Osteoblast (primary cell): ENCODE data around the gene DHX38. TPM values are rescaled to one million over a fixed set of nuclear protein-coding genes. Genes with fewer than 3 reads are reported as not detected.

ENCODE experiments used
- DNase-seq: peaks from one replicate; pipeline ENCODE4 v3.0.0; 2011; ENCODE audit warnings: low spot score, mixed read lengths; ENCODE audit not compliant: insufficient read length; ENCODE audit errors: missing footprints
- H2AFZ ChIP-seq: 2 replicates; pipeline ENCODE4 v1.6.0; 2011; ENCODE audit warnings: mild to moderate bottlenecking, low read length
- H3K27ac ChIP-seq: 2 replicates; pipeline ENCODE4 v1.5.1; 2011; ENCODE audit warnings: mild to moderate bottlenecking, low read depth, low read length, moderate library complexity
- H3K27me3 ChIP-seq: 2 replicates; pipeline ENCODE4 v1.6.0; 2012; ENCODE audit warnings: mild to moderate bottlenecking, control low read depth, inconsistent platforms, low read length, moderate library complexity; ENCODE audit not compliant: insufficient read depth
- H3K36me3 ChIP-seq: 2 replicates; pipeline ENCODE4 v1.5.1; 2011; ENCODE audit warnings: mild to moderate bottlenecking, low read length, control low read depth, moderate library complexity; ENCODE audit not compliant: insufficient read depth
- H3K4me1 ChIP-seq: 2 replicates; pipeline ENCODE4 v1.5.1; 2011; ENCODE audit warnings: mild to moderate bottlenecking, low read length, control low read depth, moderate library complexity; ENCODE audit not compliant: insufficient read depth
- H3K4me2 ChIP-seq: 2 replicates; pipeline ENCODE4 v1.6.0; 2011; ENCODE audit warnings: mild to moderate bottlenecking, low read length; ENCODE audit not compliant: insufficient read depth
- H3K4me3 ChIP-seq: fragments of 200-600 bp; sonication (generic); 3 replicates; pipeline ENCODE4 v1.5.1; 2012; ENCODE audit warnings: mild to moderate bottlenecking, low read length, inconsistent platforms; ENCODE audit not compliant: insufficient read depth
- H3K79me2 ChIP-seq: 2 replicates; pipeline ENCODE4 v1.6.0; 2012; ENCODE audit warnings: mild to moderate bottlenecking, low read length, control low read depth, inconsistent platforms; ENCODE audit not compliant: insufficient read depth
- H3K9me3 ChIP-seq: 2 replicates; pipeline ENCODE4 v1.5.1; 2011; ENCODE audit warnings: low read depth, low read length, control low read depth
- H4K20me1 ChIP-seq: 2 replicates; pipeline ENCODE4 v1.6.0; 2012; ENCODE audit warnings: mild to moderate bottlenecking, low read length, control low read depth; ENCODE audit not compliant: insufficient read depth
- total RNA-seq: library from RNA; depleted of rRNA; stranded (reverse); fragments of >200 nt; gene quantifications from 2 replicates; pipeline ENCODE4 v1.2.3, GENCODE V29; 2012
- TF ChIP-seq, protein P1 (sequence below): IDR thresholded peaks from 2 replicates; pipeline ENCODE4 v1.5.1; 2011; ENCODE audit warnings: mild to moderate bottlenecking, low read depth, low read length, moderate library complexity; ENCODE audit errors: extremely low read depth

DHX38 gene
- total RNA-seq, 1 donor, result 51.4 TPM

DNA sequence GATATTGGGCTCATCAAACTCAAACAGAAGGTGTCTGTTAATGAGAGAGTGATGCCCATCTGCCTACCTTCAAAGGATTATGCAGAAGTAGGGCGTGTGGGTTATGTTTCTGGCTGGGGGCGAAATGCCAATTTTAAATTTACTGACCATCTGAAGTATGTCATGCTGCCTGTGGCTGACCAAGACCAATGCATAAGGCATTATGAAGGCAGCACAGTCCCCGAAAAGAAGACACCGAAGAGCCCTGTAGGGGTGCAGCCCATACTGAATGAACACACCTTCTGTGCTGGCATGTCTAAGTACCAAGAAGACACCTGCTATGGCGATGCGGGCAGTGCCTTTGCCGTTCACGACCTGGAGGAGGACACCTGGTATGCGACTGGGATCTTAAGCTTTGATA lies 33.2 kb upstream of the DHX38 start:
- TF ChIP-seq, protein P1, sequence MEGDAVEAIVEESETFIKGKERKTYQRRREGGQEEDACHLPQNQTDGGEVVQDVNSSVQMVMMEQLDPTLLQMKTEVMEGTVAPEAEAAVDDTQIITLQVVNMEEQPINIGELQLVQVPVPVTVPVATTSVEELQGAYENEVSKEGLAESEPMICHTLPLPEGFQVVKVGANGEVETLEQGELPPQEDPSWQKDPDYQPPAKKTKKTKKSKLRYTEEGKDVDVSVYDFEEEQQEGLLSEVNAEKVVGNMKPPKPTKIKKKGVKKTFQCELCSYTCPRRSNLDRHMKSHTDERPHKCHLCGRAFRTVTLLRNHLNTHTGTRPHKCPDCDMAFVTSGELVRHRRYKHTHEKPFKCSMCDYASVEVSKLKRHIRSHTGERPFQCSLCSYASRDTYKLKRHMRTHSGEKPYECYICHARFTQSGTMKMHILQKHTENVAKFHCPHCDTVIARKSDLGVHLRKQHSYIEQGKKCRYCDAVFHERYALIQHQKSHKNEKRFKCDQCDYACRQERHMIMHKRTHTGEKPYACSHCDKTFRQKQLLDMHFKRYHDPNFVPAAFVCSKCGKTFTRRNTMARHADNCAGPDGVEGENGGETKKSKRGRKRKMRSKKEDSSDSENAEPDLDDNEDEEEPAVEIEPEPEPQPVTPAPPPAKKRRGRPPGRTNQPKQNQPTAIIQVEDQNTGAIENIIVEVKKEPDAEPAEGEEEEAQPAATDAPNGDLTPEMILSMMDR, result no peak
- no peak overlapping the region for H3K27ac ChIP-seq
- H3K9me3 ChIP-seq, result no peaks in the 10 kb centered on the region
- H4K20me1 ChIP-seq, result no peaks in the 10 kb centered on the region
- H3K36me3 ChIP-seq, result no peaks in the 10 kb centered on the region
- no peak for DNase-seq
- H3K4me3 ChIP-seq, result no peak overlapping the region
- no peak overlapping the region for H3K4me2 ChIP-seq
- no peaks in the 10 kb centered on the region for H3K79me2 ChIP-seq
- no peaks in the 10 kb centered on the region for H3K4me1 ChIP-seq
- no peaks in the 10 kb centered on the region for H3K27me3 ChIP-seq
- no peak overlapping the region for H2AFZ ChIP-seq

- Histone ChIP-seq H3K9me3 (no peaks in the 10 kb centered on the region), H3K27me3 (no peaks in the 10 kb centered on the region), H4K20me1 (peaks cover 5% of the 10 kb centered on the region), H3K36me3 (no peaks in the 10 kb centered on the region), H3K79me2 (no peaks in the 10 kb centered on the region), H3K27ac (no peak overlapping the region), H3K4me1 (no peaks in the 10 kb centered on the region), H2AFZ (no peak overlapping the region), H3K4me3 (no peak overlapping the region), H3K4me2 (no peak overlapping the region)
- TF ChIP-seq, protein P1, result no peak
- no peak for DNase-seq
These were observed 32.1 kb upstream of the DHX38 start for GRCh38 chr16:72061564-72061963.

DNA sequence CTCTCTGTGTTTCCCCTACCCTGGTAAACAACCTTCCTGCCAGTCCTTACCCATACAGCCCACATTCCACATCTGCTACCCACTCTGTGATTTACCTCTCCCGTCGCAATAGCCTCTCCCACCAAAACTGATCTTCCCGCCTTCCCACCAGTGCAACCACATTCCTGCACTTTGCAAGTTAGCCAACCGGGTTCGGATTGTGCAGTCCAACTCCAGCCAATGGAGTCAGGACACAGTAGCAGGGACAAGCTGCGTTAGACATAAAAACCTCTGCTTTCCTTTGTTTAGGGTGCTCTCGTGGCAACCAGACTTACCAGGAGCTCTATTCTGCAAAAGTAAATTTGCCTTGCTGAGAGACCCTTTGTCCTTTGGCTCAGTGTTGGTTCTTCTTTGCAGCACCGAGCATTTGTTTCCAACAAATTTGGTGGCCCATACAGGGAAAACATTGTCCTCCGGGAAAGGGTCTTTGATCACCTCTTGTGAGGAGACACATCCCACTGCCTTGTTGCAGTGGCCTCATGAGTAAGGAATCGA lies 29.2 kb upstream of the DHX38 start:
- Histone ChIP-seq H2AFZ (no peak overlapping the region), H3K4me3 (no peak overlapping the region), H3K4me1 (no peaks in the 10 kb centered on the region), H3K9me3 (no peaks in the 10 kb centered on the region), H3K79me2 (no peaks in the 10 kb centered on the region), H3K27me3 (no peaks in the 10 kb centered on the region), H3K27ac (no peak overlapping the region), H4K20me1 (peaks cover 5% of the 10 kb centered on the region), H3K4me2 (no peak overlapping the region), H3K36me3 (no peaks in the 10 kb centered on the region)
- TF ChIP-seq, protein P1, result no peak
- DNase-seq, result no peak

DNA sequence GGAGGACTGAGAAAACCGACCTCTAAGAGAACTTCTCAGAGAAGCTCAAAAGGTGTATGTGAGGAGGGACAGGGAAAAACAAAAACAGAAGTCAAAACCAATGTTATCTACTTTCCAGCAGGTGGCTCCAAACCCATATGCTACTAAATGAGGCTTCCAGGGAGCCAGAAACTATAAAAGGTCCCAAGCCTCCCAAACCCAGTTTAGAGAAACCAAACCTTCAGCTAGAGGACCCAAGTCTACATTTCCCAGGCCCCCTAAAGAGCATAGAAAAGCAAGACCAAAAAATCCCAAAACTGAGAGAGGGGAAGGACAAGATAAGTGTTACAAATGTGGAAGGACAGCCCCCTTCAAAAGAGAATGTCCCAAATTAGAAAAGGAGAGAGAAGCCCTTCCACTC lies 26.9 kb upstream of the DHX38 start:
- TF ChIP-seq, protein P1, result peak; percentile 63
- Histone ChIP-seq H3K79me2 (no peaks in the 10 kb centered on the region), H2AFZ (no peak overlapping the region), H3K27ac (no peak overlapping the region), H4K20me1 (peaks cover 5% of the 10 kb centered on the region), H3K9me3 (no peaks in the 10 kb centered on the region), H3K4me3 (no peak overlapping the region), H3K27me3 (no peaks in the 10 kb centered on the region), H3K4me2 (no peak overlapping the region), H3K4me1 (no peaks in the 10 kb centered on the region), H3K36me3 (no peaks in the 10 kb centered on the region)
- no peak for DNase-seq
